DOHH2 (cell line): Measurements from ENCODE around the gene SYTL2.

ENCODE experiments used
- H3F3A ChIP-seq: fragments of 200-600 bp; sonication (generic), shearing (Covaris generic); 2 replicates; pipeline ENCODE4 v1.6.0; 2016; ENCODE audit warnings: antibody characterized with exemption, mild to moderate bottlenecking; ENCODE audit not compliant: control insufficient read depth, insufficient read depth
- H3K27ac ChIP-seq: fragments of 200-600 bp; sonication (generic); 2 replicates; pipeline ENCODE4 v1.5.1; 2014; ENCODE audit warnings: low read depth, mild to moderate bottlenecking, low read length, moderate library complexity
- H3K27me3 ChIP-seq: fragments of 200-600 bp; sonication (generic); 2 replicates; pipeline ENCODE4 v1.6.1; 2014; ENCODE audit warnings: mild to moderate bottlenecking, low read length, mixed read lengths; ENCODE audit not compliant: control insufficient read depth
- H3K36me3 ChIP-seq: fragments of 200-600 bp; sonication (generic); 2 replicates; pipeline ENCODE4 v1.6.1; 2014; ENCODE audit warnings: mild to moderate bottlenecking, low read length, moderate library complexity, mixed read lengths; ENCODE audit not compliant: control insufficient read depth
- H3K4me1 ChIP-seq: fragments of 200-600 bp; sonication (generic); 2 replicates; pipeline ENCODE4 v1.6.1; 2014; ENCODE audit warnings: mild to moderate bottlenecking, low read length, mixed read lengths; ENCODE audit not compliant: control insufficient read depth
- H3K4me2 ChIP-seq: fragments of 200-600 bp; sonication (generic); 2 replicates; pipeline ENCODE4 v1.6.0; 2014; ENCODE audit warnings: mild to moderate bottlenecking, low read length, moderate library complexity
- H3K4me3 ChIP-seq: fragments of 200-600 bp; sonication (generic); 2 replicates; pipeline ENCODE4 v1.5.1; 2014; ENCODE audit warnings: mild to moderate bottlenecking, low read length, mixed read lengths
- H3K79me2 ChIP-seq: fragments of 200-600 bp; sonication (generic); 2 replicates; pipeline ENCODE4 v1.6.1; 2014; ENCODE audit warnings: mild to moderate bottlenecking, low read length, mixed read lengths; ENCODE audit not compliant: control insufficient read depth
- H3K9me2 ChIP-seq: fragments of 200-600 bp; sonication (generic); replicated peaks from 2 replicates; pipeline ENCODE4 v1.6.1; 2014; ENCODE audit warnings: mild to moderate bottlenecking, low read length, mixed read lengths; ENCODE audit not compliant: control insufficient read depth
- H3K9me3 ChIP-seq: fragments of 200-600 bp; sonication (generic); 2 replicates; pipeline ENCODE4 v1.6.1; 2014; ENCODE audit warnings: antibody characterized with exemption, low read length, mixed read lengths; ENCODE audit not compliant: control insufficient read depth, insufficient read depth
- H4K20me1 ChIP-seq: fragments of 200-600 bp; sonication (generic); 2 replicates; pipeline ENCODE4 v1.6.0; 2014; ENCODE audit warnings: low read depth, mild to moderate bottlenecking, antibody characterized with exemption, low read length, moderate library complexity; ENCODE audit not compliant: control insufficient read depth, insufficient read depth
- CTCF ChIP-seq: fragments of 200-600 bp; sonication (generic); IDR thresholded peaks from one replicate; pipeline ENCODE4 v1.5.1; 2014; ENCODE audit warnings: antibody characterized with exemption, mild to moderate bottlenecking, low read depth, low read length; ENCODE audit not compliant: poor library complexity, severe bottlenecking
- EZH2phosphoT487 ChIP-seq: fragments of 200-600 bp; sonication (generic); IDR thresholded peaks from 2 replicates; pipeline ENCODE4 v1.6.1; 2017; ENCODE audit warnings: borderline replicate concordance, mild to moderate bottlenecking, antibody characterized with exemption, low read length, moderate library complexity, mixed read lengths

SYTL2 gene

GRCh38 chr11:85791409-85791990 is 19.4 kb downstream of the SYTL2 start:
- H3K27me3 ChIP-seq: no peaks in the 10 kb centered on the region
- H3K36me3 ChIP-seq: no peaks in the 10 kb centered on the region
- H3K4me2 ChIP-seq: no peak overlapping the region
- H3F3A ChIP-seq: no peaks in the 10 kb centered on the region
- no peaks in the 10 kb centered on the region for H3K9me2 ChIP-seq
- H3K9me3 ChIP-seq: no peaks in the 10 kb centered on the region
- no peaks in the 10 kb centered on the region for H3K79me2 ChIP-seq
- no peaks in the 10 kb centered on the region for H3K4me1 ChIP-seq
- no peaks in the 10 kb centered on the region for H4K20me1 ChIP-seq
- no peak overlapping the region for H3K4me3 ChIP-seq
- TF ChIP-seq EZH2phosphoT487: no peak
- no peak for TF ChIP-seq CTCF
- no peak overlapping the region for H3K27ac ChIP-seq

GRCh38 chr11:85787809-85788760 is 22.9 kb downstream of the SYTL2 start:
- no peaks in the 10 kb centered on the region for H3K4me1 ChIP-seq
- no peak overlapping the region for H3K4me2 ChIP-seq
- TF ChIP-seq EZH2phosphoT487 (no peak), CTCF (no peak)

GRCh38 chr11:85787168-85787567 is 23.8 kb downstream of the SYTL2 start:
- H3K9me2 ChIP-seq: no peaks in the 10 kb centered on the region
- no peak overlapping the region for H3K27ac ChIP-seq
- H3K79me2 ChIP-seq: no peaks in the 10 kb centered on the region
- no peaks in the 10 kb centered on the region for H4K20me1 ChIP-seq
- no peaks in the 10 kb centered on the region for H3K36me3 ChIP-seq
- 0 out of 2 replicates have a peak, but pooled peaks cover 3% of the 10 kb centered on the region for H3K27me3 ChIP-seq
- no peak for TF ChIP-seq EZH2phosphoT487
- TF ChIP-seq CTCF: no peak
- no peak overlapping the region for H3K4me2 ChIP-seq
- no peaks in the 10 kb centered on the region for H3K4me1 ChIP-seq
- no peaks in the 10 kb centered on the region for H3F3A ChIP-seq
- no peaks in the 10 kb centered on the region for H3K9me3 ChIP-seq
- H3K4me3 ChIP-seq: no peak overlapping the region

More at GRCh38 chr11:85787809-85788760, 22.9 kb downstream of the SYTL2 start:
- Histone ChIP-seq H3K79me2 (no peaks in the 10 kb centered on the region), H3K9me3 (no peaks in the 10 kb centered on the region), H4K20me1 (no peaks in the 10 kb centered on the region), H3K27me3 (0 out of 2 replicates have a peak, but pooled peaks cover 3% of the 10 kb centered on the region), H3K36me3 (no peaks in the 10 kb centered on the region), H3K27ac (no peak overlapping the region), H3K4me3 (no peak overlapping the region), H3K9me2 (no peaks in the 10 kb centered on the region), H3F3A (no peaks in the 10 kb centered on the region)
